HEK293 (cell line): ENCODE measurements around the gene DPF3.

Experiments used
- CTCF ChIA-PET: fragments of 350-600 bp; formaldehyde crosslinking; extraction: SDS; loops from one replicate; lab custom pipeline; 2021; ENCODE audit warnings: antibody characterized with exemption; lab: Yijun Ruan, JAX
- POLR2A ChIA-PET: fragments of 300-600 bp; formaldehyde crosslinking; extraction: SDS; loops from one replicate; lab custom pipeline; 2020; ENCODE audit warnings: antibody characterized with exemption, inconsistent platforms; lab: Yijun Ruan, JAX
- H3K27ac ChIP-seq: fragments of 200-500 bp; sonication (Bioruptor generic); 2 replicates; pipeline ENCODE4 v1.5.1; 2014; ENCODE audit warnings: low read depth, low read length, control low read depth, inconsistent platforms; ENCODE audit errors: extremely low read depth
- H3K36me3 ChIP-seq, 2 experiments: fragments of 200-500 bp in 1 of 2; sonication (Bioruptor generic) in 1 of 2; 1 replicate in 1 of 2; 2 replicates in 1 of 2; pipeline ENCODE4 v1.5.1; 2014 to 2017; ENCODE audit warnings: inconsistent platforms in 2 of 2, low read length in 2 of 2; ENCODE audit not compliant: control insufficient read depth in 2 of 2, insufficient read depth in 1 of 2
- H3K4me1 ChIP-seq: fragments of 200-500 bp; sonication (Bioruptor generic); 2 replicates; pipeline ENCODE4 v1.5.1; 2014; ENCODE audit warnings: mild to moderate bottlenecking, low read length, inconsistent platforms; ENCODE audit not compliant: control insufficient read depth, insufficient read depth
- H3K4me3 ChIP-seq: 2 replicates; pipeline ENCODE4 v1.5.1; 2011; ENCODE audit warnings: low read depth, mild to moderate bottlenecking, control low read depth, low read length, moderate library complexity
- H3K9me3 ChIP-seq: fragments of 200-500 bp; sonication (Bioruptor generic); 2 replicates; pipeline ENCODE4 v1.5.1; 2014; ENCODE audit warnings: low read depth, low read length, inconsistent platforms; ENCODE audit not compliant: control insufficient read depth, insufficient read depth
- GFI1B ChIP-seq: fragments of 450-650 bp; formaldehyde crosslinking; IDR thresholded peaks from 2 replicates; pipeline ENCODE4 v1.5.1; 2016; ENCODE audit warnings: missing biosample characterization, missing genetic modification characterization
- KLF9 ChIP-seq: fragments of 450-650 bp; formaldehyde crosslinking; IDR thresholded peaks from 2 replicates; pipeline ENCODE4 v1.5.1; 2016; ENCODE audit warnings: missing biosample characterization, missing genetic modification characterization, low read depth
- OSR2 ChIP-seq: fragments of 450-650 bp; formaldehyde crosslinking; IDR thresholded peaks from 2 replicates; pipeline ENCODE4 v1.5.1; 2016; ENCODE audit warnings: missing biosample characterization, missing genetic modification characterization
- PBX3 ChIP-seq: sonication (generic); formaldehyde crosslinking; IDR thresholded peaks from 2 replicates; pipeline ENCODE4 v1.8.1; 2022; ENCODE audit warnings: mild to moderate bottlenecking, moderate library complexity, missing genetic modification reagents
- ZIC2 ChIP-seq: fragments of 450-650 bp; formaldehyde crosslinking; IDR thresholded peaks from 2 replicates; pipeline ENCODE4 v1.5.1; 2016; ENCODE audit warnings: missing biosample characterization, missing genetic modification characterization
- ZNF146 ChIP-seq: fragments of 450-650 bp; formaldehyde crosslinking; IDR thresholded peaks from 2 replicates; pipeline ENCODE4 v1.5.1; 2016; ENCODE audit warnings: missing biosample characterization, missing genetic modification characterization
- ZNF157 ChIP-seq: fragments of 450-650 bp; formaldehyde crosslinking; IDR thresholded peaks from 2 replicates; pipeline ENCODE4 v1.5.1; 2016; ENCODE audit warnings: missing biosample characterization, missing genetic modification characterization
- ZNF274 ChIP-seq, 2 experiments: fragments of 200-500 bp in 1 of 2; fragments of 450-650 bp in 1 of 2; sonication (Bioruptor generic) in 1 of 2; formaldehyde crosslinking in 1 of 2; IDR thresholded peaks; 2 replicates each; pipeline versions ENCODE4 v1.5.1 to v1.6.1; 2014 to 2016; ENCODE audit warnings: borderline replicate concordance in 1 of 2, inconsistent platforms in 1 of 2, low read length in 1 of 2, missing biosample characterization in 1 of 2, missing genetic modification characterization in 1 of 2
- ZNF311 ChIP-seq: fragments of 450-650 bp; formaldehyde crosslinking; IDR thresholded peaks from 2 replicates; pipeline ENCODE4 v1.5.1; 2017; ENCODE audit warnings: missing biosample characterization, missing genetic modification characterization, borderline replicate concordance
- ZNF514 ChIP-seq: fragments of 450-650 bp; formaldehyde crosslinking; IDR thresholded peaks from 2 replicates; pipeline ENCODE4 v1.5.1; 2016; ENCODE audit warnings: missing biosample characterization, missing genetic modification characterization
- ZNF544 ChIP-seq: fragments of 450-650 bp; formaldehyde crosslinking; IDR thresholded peaks from 2 replicates; pipeline ENCODE4 v1.5.0; 2017; ENCODE audit warnings: missing biosample characterization, missing genetic modification characterization
- ZNF658 ChIP-seq: fragments of 450-650 bp; formaldehyde crosslinking; IDR thresholded peaks from 2 replicates; pipeline ENCODE4; 2016; ENCODE audit warnings: missing biosample characterization, missing genetic modification characterization
- ZNF701 ChIP-seq: fragments of 450-650 bp; formaldehyde crosslinking; IDR thresholded peaks from 2 replicates; pipeline ENCODE4 v1.5.1; 2016; ENCODE audit warnings: missing biosample characterization, missing genetic modification characterization
- ZNF792 ChIP-seq: fragments of 450-650 bp; formaldehyde crosslinking; IDR thresholded peaks from 2 replicates; pipeline ENCODE4 v1.5.1; 2016; ENCODE audit warnings: missing biosample characterization, missing genetic modification characterization
- ZXDB ChIP-seq: fragments of 450-650 bp; formaldehyde crosslinking; IDR thresholded peaks from 2 replicates; pipeline ENCODE4 v1.5.1; 2016; ENCODE audit warnings: missing biosample characterization, missing genetic modification characterization
- TF ChIP-seq, protein P1 (sequence below): fragments of 450-650 bp; formaldehyde crosslinking; IDR thresholded peaks from 2 replicates; pipeline ENCODE4 v1.5.1; 2016; ENCODE audit warnings: missing biosample characterization, missing genetic modification characterization
- TF ChIP-seq, protein P2 (sequence below): fragments of 450-650 bp; formaldehyde crosslinking; conservative IDR thresholded peaks from 2 replicates; pipeline ENCODE4 v1.5.1; 2016; ENCODE audit warnings: low read depth, missing biosample characterization, missing genetic modification characterization

Gene DPF3

GRCh38 chr14:72605096-72605920, 288.6 kb downstream of the DPF3 start:
- no peak overlapping the region for H3K27ac ChIP-seq
- no peaks in the 10 kb centered on the region for H3K36me3 ChIP-seq
- no peaks in the 10 kb centered on the region for H3K9me3 ChIP-seq
- H3K4me1 ChIP-seq, result no peaks in the 10 kb centered on the region
- POLR2A ChIA-PET, result no interaction called here
- no peak for TF ChIP-seq ZNF157
- TF ChIP-seq ZNF311 (tag by site-specific recombination), result no peak
- TF ChIP-seq, all 188 proteins: peak for 0
- CTCF ChIA-PET, result no interaction called here
- H3K4me3 ChIP-seq, result no peak overlapping the region

DNA sequence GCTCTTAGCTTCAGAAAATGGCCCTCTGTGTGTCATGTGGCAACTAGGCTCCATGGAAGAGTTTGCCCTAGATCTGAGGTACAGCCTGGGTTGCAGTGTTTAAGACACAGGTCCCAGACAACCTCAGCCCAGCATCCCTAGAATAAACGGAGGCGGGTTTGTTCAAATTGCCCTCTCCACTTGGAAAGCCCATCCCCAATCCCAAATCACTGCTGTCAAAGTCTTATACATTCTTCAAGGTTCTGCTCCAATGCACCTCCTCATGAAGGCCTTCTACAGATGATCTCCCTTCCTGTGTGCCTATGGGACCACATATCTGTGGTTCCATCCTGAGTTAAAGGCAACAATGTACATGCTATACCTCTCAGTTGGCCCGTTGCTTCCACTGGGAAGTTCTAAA, 289.8 kb downstream of the DPF3 start:
- no peak overlapping the region for H3K4me3 ChIP-seq
- POLR2A ChIA-PET, result no interaction called here
- no peak overlapping the region for H3K27ac ChIP-seq
- H3K36me3 ChIP-seq, result no peaks in the 10 kb centered on the region
- no peaks in the 10 kb centered on the region for H3K4me1 ChIP-seq
- H3K9me3 ChIP-seq, result no peaks in the 10 kb centered on the region
- TF ChIP-seq GFI1B (tag by site-specific recombination), result no peak
- TF ChIP-seq ZNF274 (IDR thresholded peaks at IDR 0.05; ENCODE audit: low read length), result no peak
- no peak for TF ChIP-seq ZNF274 (tag by site-specific recombination; IDR thresholded peaks at IDR 0.05; ENCODE audit: borderline replicate concordance)
- TF ChIP-seq, protein P1, sequence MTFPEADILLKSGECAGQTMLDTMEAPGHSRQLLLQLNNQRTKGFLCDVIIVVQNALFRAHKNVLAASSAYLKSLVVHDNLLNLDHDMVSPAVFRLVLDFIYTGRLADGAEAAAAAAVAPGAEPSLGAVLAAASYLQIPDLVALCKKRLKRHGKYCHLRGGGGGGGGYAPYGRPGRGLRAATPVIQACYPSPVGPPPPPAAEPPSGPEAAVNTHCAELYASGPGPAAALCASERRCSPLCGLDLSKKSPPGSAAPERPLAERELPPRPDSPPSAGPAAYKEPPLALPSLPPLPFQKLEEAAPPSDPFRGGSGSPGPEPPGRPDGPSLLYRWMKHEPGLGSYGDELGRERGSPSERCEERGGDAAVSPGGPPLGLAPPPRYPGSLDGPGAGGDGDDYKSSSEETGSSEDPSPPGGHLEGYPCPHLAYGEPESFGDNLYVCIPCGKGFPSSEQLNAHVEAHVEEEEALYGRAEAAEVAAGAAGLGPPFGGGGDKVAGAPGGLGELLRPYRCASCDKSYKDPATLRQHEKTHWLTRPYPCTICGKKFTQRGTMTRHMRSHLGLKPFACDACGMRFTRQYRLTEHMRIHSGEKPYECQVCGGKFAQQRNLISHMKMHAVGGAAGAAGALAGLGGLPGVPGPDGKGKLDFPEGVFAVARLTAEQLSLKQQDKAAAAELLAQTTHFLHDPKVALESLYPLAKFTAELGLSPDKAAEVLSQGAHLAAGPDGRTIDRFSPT, result no peak
- TF ChIP-seq PBX3 (CRISPR knock-in tag), result no peak
- TF ChIP-seq ZNF658, result no peak
- TF ChIP-seq OSR2 (tag by site-specific recombination), result no peak
- TF ChIP-seq ZNF544 (tag by site-specific recombination), result no peak
- no peak for TF ChIP-seq ZNF146 (tag by site-specific recombination)
- TF ChIP-seq ZNF792, result no peak
- no peak for TF ChIP-seq ZXDB
- no peak for TF ChIP-seq ZNF701 (tag by site-specific recombination)
- no peak for TF ChIP-seq ZIC2 (tag by site-specific recombination)
- no peak for TF ChIP-seq KLF9 (tag by site-specific recombination)
- TF ChIP-seq, protein P2, sequence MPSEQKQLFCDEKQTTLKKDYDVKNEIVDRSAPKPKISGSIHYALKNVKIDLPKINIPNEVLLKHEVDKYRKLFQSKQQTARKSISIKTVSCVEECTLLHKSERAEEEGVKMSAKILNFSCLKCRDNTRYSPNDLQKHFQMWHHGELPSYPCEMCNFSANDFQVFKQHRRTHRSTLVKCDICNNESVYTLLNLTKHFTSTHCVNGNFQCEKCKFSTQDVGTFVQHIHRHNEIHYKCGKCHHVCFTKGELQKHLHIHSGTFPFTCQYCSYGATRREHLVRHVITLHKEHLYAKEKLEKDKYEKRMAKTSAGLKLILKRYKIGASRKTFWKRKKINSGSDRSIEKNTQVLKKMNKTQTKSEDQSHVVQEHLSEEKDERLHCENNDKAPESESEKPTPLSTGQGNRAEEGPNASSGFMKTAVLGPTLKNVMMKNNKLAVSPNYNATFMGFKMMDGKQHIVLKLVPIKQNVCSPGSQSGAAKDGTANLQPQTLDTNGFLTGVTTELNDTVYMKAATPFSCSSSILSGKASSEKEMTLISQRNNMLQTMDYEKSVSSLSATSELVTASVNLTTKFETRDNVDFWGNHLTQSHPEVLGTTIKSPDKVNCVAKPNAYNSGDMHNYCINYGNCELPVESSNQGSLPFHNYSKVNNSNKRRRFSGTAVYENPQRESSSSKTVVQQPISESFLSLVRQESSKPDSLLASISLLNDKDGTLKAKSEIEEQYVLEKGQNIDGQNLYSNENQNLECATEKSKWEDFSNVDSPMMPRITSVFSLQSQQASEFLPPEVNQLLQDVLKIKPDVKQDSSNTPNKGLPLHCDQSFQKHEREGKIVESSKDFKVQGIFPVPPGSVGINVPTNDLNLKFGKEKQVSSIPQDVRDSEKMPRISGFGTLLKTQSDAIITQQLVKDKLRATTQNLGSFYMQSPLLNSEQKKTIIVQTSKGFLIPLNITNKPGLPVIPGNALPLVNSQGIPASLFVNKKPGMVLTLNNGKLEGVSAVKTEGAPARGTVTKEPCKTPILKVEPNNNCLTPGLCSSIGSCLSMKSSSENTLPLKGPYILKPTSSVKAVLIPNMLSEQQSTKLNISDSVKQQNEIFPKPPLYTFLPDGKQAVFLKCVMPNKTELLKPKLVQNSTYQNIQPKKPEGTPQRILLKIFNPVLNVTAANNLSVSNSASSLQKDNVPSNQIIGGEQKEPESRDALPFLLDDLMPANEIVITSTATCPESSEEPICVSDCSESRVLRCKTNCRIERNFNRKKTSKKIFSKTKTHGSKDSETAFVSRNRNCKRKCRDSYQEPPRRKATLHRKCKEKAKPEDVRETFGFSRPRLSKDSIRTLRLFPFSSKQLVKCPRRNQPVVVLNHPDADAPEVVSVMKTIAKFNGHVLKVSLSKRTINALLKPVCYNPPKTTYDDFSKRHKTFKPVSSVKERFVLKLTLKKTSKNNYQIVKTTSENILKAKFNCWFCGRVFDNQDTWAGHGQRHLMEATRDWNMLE (tag by site-specific recombination), result no peak
- no peak for TF ChIP-seq ZNF514 (tag by site-specific recombination)
- CTCF ChIA-PET, result no interaction called here
